DMS153 (cell line): ENCODE measurements around the gene LETM1.

Experiments used
- DNase-seq: peaks from one replicate; lab custom pipeline; 2025; lab: John Stamatoyannopoulos, UW

Gene LETM1

GRCh38 chr4:1856071-1856942 is at the start of gene LETM1:
Gene LETM1 (minus strand): TSS chr4:1856156. CDS start chr4:1855950, 206 bp downstream.
- DNase-seq = peak; percentile 73

- no peak for DNase-seq
Measured at GRCh38 chr4:1904042-1904441, 48.1 kb upstream of the LETM1 start.

- no peak for DNase-seq
Measured at GRCh38 chr4:1903035-1903434, 47.1 kb upstream of the LETM1 start.

- no peak for DNase-seq
Measured at GRCh38 chr4:1902243-1902642, 46.3 kb upstream of the LETM1 start.

- DNase-seq = no peak
Measured at GRCh38 chr4:1901127-1901526, 45.2 kb upstream of the LETM1 start.

GRCh38 chr4:1900624-1901023 is 44.7 kb upstream of the LETM1 start:
- DNase-seq = no peak

- no peak for DNase-seq
Measured at GRCh38 chr4:1900087-1900433, 44.1 kb upstream of the LETM1 start.

GRCh38 chr4:1899149-1900086 is 43.5 kb upstream of the LETM1 start:
- peak; percentile 35 for DNase-seq

- DNase-seq = no peak
Measured at GRCh38 chr4:1898681-1899080, 42.7 kb upstream of the LETM1 start.

- DNase-seq = no peak
Measured at GRCh38 chr4:1898007-1898406, 42.1 kb upstream of the LETM1 start.

GRCh38 chr4:1896658-1896991 is 40.7 kb upstream of the LETM1 start:
- DNase-seq = no peak

GRCh38 chr4:1895971-1896657 is 40.2 kb upstream of the LETM1 start:
- no peak for DNase-seq

GRCh38 chr4:1890979-1891570 is 35.1 kb upstream of the LETM1 start:
- DNase-seq = no peak

GRCh38 chr4:1887052-1887451 is 31.1 kb upstream of the LETM1 start:
- no peak for DNase-seq

GRCh38 chr4:1885414-1885813 is 29.5 kb upstream of the LETM1 start:
- no peak for DNase-seq

GRCh38 chr4:1883583-1883982 is 27.6 kb upstream of the LETM1 start:
- DNase-seq = no peak

GRCh38 chr4:1882850-1883271 is 26.9 kb upstream of the LETM1 start:
- no peak for DNase-seq

- DNase-seq = no peak
Measured at GRCh38 chr4:1880332-1880731, 24.4 kb upstream of the LETM1 start.

GRCh38 chr4:1879485-1879884 is 23.5 kb upstream of the LETM1 start:
- no peak for DNase-seq

- peak; percentile 11 for DNase-seq
Measured at GRCh38 chr4:1874201-1874600, 18.2 kb upstream of the LETM1 start.

GRCh38 chr4:1873776-1874175 is 17.8 kb upstream of the LETM1 start:
- no peak for DNase-seq

- no peak for DNase-seq
Measured at GRCh38 chr4:1873291-1873690, 17.3 kb upstream of the LETM1 start.
